ENCODE measurements around the gene LDLRAD4. TPM values are rescaled to one million over a fixed set of nuclear protein-coding genes. Genes with fewer than 3 reads are reported as not detected.
A peak's percentile ranks its signal among the peaks of the same experiment; 100 is the strongest.

Gene LDLRAD4
- total RNA-seq, 2 experiments from 2014 or later, result 34.3 to 35.7 TPM

DNA sequence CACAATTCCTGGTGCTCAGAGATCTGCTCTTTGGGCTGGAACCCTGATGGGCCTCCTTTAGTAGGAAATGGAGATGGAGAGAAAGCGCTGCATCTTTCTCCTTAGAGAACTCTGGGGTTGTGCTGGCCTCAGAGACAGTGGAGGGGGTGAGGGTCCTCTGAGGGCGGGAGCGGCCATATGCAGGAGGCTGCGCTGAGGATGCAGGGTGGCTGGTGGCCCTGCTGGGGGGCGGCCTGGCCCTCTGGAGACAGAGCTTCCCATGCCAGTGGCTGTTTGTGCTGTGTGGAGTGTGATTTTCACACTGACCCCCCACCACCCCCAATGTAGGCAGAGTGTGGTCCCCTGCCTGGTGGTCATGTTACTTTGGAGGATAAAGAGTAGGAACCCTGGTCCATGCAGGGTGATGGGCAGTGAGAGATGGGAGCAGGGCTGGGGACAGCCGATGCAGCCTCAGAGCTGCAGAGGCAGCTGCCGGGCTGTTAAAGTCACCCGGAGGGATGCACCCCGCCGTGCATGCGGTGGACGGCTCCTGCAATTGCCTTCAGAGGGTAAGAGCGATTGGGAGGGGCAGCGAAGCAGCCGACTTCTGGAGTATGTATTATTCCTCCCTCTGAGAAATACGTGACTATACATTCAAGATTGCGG is 313.2 kb downstream of the LDLRAD4 start:
- POLR2A ChIA-PET, result no interaction called here
- Mint-ChIP-seq H3K27me3 (ENCODE audit: low read depth) (no peaks in the 10 kb centered on the region), H3K4me1 (ENCODE audit: low read depth) (peaks cover 18% of the 10 kb centered on the region), H3K36me3 (ENCODE audit: low read depth) (peaks cover 3% of the 10 kb centered on the region), H3K9me3 (ENCODE audit: insufficient read depth) (no peaks in the 10 kb centered on the region), H3K27ac (no peak overlapping the region), H3K4me3 (no peak overlapping the region)
- ATAC-seq, result no peak
- CTCF ChIA-PET, result no interaction called here
- DNase-seq, result no peak

DNA sequence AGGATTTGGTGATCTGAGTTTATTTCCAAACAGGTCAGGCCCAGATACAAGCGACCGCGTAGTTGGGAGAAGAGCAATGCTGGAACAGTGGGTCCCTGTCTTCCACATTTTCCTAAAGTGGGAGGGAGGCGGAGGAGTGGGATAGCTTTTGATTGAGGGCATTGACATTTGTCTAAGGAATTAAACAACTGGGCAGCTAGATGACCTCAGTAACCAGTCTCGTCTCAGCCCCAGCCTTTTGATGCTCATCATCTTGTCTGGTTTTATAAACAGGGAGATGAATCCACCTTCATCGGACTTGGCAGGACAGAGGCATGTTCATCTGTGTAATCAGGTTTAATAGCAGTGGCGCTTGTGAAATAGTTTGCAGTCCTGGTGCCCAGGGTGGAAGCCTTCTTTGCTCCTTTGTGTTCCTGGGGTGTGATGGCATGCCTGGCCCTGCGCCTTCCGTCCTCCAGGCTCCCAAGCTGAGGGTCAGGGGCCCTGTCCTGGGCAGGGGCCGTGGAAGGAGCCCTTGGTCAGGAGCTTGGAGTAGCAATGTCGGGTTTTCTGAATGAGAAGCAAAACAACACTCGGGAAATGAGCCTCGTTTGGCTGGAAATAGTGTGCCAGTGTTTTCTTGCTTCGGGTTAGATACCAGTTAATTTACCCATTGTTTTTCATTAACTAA is 314.0 kb downstream of the LDLRAD4 start:
- ATAC-seq (no peak), DNase-seq (no peak)
- POLR2A ChIA-PET, result no interaction called here
- Mint-ChIP-seq H3K27ac (no peak overlapping the region), H3K4me3 (no peak overlapping the region), H3K4me1 (ENCODE audit: low read depth) (peaks cover 25% of the 10 kb centered on the region), H3K36me3 (ENCODE audit: low read depth) (peaks cover 3% of the 10 kb centered on the region), H3K27me3 (ENCODE audit: low read depth) (no peaks in the 10 kb centered on the region), H3K9me3 (ENCODE audit: insufficient read depth) (no peaks in the 10 kb centered on the region)
- CTCF ChIA-PET, result interaction anchor here (1.2 kb wide), 1 partner anchor 11 kb away, joined by 3 read pairs; no protein-coding TSS in a partner anchor

DNA sequence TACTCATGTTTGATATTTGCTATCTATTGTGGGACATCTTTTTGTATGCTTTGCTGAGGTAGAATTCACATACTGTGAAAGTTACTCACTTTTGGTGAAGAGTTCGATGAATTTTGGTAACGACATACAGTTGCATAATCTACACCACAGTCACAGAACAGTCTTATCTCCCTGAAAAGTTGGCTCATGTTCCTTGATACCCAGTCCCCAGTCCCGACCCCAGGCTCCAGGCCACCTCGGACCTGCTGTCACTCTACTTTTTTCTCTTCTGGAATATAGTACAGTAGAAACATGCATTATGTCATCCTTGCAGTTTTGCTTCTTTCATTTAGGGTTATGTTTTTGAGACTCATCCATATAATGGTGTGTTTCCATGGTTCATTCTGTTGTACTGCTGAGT is 316.1 kb downstream of the LDLRAD4 start:
- no peak for ATAC-seq
- DNase-seq, result no peak
- Mint-ChIP-seq H3K36me3 (ENCODE audit: low read depth) (peaks cover 2% of the 10 kb centered on the region), H3K27me3 (ENCODE audit: low read depth) (no peaks in the 10 kb centered on the region), H3K9me3 (ENCODE audit: insufficient read depth) (no peaks in the 10 kb centered on the region), H3K27ac (no peak overlapping the region), H3K4me3 (no peak overlapping the region), H3K4me1 (ENCODE audit: low read depth) (peaks cover 41% of the 10 kb centered on the region)
- ChIA-PET CTCF (interaction anchor here (0.6 kb wide), 1 partner anchor 13 kb away, joined by 3 read pairs; no protein-coding TSS in a partner anchor), POLR2A (interaction anchor here (1.5 kb wide), 1 partner anchor 10 kb away, joined by 3 read pairs; no protein-coding TSS in a partner anchor)

DNA sequence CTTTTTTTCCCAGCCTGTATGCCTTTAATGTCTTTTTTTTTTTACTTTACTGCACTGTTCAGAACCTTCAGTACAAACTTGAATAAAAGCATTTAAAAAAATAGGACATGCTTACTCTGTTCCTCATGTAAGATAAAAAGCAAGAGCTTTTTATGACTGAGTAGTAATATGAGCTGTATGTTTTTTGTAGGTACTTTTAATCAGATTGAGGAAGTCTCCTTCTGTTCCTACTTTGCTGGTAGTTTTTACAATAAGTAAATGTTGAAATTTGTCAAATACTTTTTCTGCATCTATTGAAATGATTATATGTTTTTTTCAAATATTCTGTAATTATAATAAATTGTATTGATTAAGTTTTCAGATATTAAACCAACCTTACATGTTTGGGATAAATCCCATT is 318.0 kb downstream of the LDLRAD4 start:
- Mint-ChIP-seq H3K27ac (no peak overlapping the region), H3K4me3 (no peak overlapping the region), H3K4me1 (ENCODE audit: low read depth) (peaks cover 58% of the 10 kb centered on the region), H3K27me3 (ENCODE audit: low read depth) (no peaks in the 10 kb centered on the region), H3K36me3 (ENCODE audit: low read depth) (peaks cover 8% of the 10 kb centered on the region), H3K9me3 (ENCODE audit: insufficient read depth) (no peaks in the 10 kb centered on the region)
- ChIA-PET POLR2A (no interaction called here), CTCF (interaction anchor here (0.9 kb wide), 1 partner anchor 92 kb away, joined by 3 read pairs; no protein-coding TSS in a partner anchor)
- ATAC-seq (no peak), DNase-seq (no peak)

DNA sequence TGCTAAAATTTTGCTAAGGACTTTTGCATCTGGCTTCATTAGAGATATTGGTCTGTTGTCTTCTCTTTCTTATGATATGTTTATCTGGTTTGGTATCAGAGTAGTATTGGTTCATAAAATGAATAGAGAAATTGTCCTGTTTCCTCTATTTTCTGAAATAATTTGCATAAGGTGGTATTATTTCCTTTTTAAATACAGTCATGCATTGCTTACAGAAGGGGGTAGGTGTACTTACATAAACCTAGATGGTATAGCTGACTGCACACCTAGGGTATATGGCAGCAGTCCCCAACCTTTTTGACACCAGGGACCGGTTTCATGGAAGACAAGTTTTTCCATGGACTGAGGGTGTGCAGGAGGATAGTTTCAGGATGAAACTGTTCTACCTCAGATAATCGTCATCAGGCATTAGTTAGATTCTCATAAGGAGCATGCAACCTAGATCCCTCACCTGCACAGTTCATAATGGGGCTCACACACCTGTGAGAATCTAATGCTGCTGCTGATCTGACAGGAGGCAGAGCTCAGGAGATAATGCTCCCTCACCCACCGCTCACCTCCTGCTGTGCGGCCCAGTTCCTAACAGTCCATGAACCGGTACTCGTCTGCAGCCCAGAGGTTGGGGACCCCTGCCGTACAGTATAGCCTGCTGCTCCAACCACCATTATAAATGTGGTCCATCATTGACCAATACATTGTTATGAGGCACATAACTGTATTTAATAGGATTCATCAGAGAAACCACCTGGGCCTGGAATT is 318.6 kb downstream of the LDLRAD4 start:
- ATAC-seq (no peak), DNase-seq (no peak)
- H3K36me3 Mint-ChIP-seq (ENCODE audit: low read depth), result peaks cover 8% of the 10 kb centered on the region
- POLR2A ChIA-PET, result interaction anchor here (0.9 kb wide), 1 partner anchor 10 kb away, joined by 3 read pairs; no protein-coding TSS in a partner anchor
- no peaks in the 10 kb centered on the region for H3K27me3 Mint-ChIP-seq (ENCODE audit: low read depth)
- H3K4me3 Mint-ChIP-seq, result no peak overlapping the region
- CTCF ChIA-PET, result interaction anchor here (1.2 kb wide), 1 partner anchor 377 kb away, joined by 3 read pairs; no protein-coding TSS in a partner anchor
- H3K4me1 Mint-ChIP-seq (ENCODE audit: low read depth), result peaks cover 58% of the 10 kb centered on the region
- H3K9me3 Mint-ChIP-seq (ENCODE audit: insufficient read depth), result no peaks in the 10 kb centered on the region
- no peak overlapping the region for H3K27ac Mint-ChIP-seq

DNA sequence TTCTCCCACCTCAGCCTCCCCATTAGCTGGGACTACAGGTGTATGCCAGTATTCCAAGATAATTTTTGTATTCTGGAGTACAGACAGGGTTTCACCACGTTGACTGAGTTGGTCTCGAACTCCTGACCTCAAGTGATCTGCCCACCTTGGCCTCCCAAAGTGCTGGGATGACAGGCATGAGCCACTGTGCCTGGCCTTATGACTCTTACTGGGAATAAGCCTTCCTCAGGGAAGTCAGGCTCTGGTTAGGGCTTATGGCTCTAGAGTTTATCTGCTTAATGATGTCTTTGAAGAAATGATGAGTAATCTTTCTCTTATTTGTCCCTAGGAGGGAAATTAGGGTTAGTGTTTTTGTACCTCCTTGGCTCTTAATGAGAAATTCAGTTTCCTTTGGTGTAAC is 320.1 kb downstream of the LDLRAD4 start:
- POLR2A ChIA-PET, result interaction anchor here (0.6 to 1.2 kb wide), 4 partner anchors 14 to 29 kb away, joined by 3 to 6 read pairs (median 4); no protein-coding TSS in a partner anchor
- CTCF ChIA-PET, result interaction anchor here (0.5 to 2.0 kb wide), 6 partner anchors 9 to 323 kb away, joined by 3 to 8 read pairs (median 3); no protein-coding TSS in a partner anchor
- no peaks in the 10 kb centered on the region for H3K9me3 Mint-ChIP-seq (ENCODE audit: insufficient read depth)
- peak overlapping the region; percentile 54 for H3K4me3 Mint-ChIP-seq
- peaks cover 57% of the 10 kb centered on the region for H3K4me1 Mint-ChIP-seq (ENCODE audit: low read depth)
- H3K27me3 Mint-ChIP-seq (ENCODE audit: low read depth), result no peaks in the 10 kb centered on the region
- DNase-seq (no peak), ATAC-seq (no peak)
- peaks cover 14% of the 10 kb centered on the region for H3K36me3 Mint-ChIP-seq (ENCODE audit: low read depth)
- H3K27ac Mint-ChIP-seq, result peak overlapping the region; percentile 87

DNA sequence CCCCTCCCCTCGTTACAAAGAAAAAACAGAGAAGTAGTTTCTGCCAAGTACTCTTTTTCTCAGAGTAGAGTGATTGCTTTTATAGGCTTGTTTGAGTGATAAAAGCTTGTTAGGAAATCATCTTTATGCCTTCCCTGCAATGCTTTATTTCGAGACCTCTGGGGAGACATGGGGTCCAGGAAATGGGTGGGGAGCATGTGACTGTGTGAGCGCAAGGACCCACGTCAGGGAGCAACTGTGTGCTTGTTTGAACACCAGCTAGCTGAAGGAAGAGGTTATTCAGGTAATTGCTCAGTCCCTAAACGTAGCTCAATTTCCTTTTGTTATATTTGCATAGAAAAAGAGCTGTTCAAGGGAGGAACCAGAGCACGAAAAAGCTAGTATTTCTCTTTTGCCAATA is 320.5 kb downstream of the LDLRAD4 start:
- H3K27me3 Mint-ChIP-seq (ENCODE audit: low read depth), result no peaks in the 10 kb centered on the region
- H3K4me1 Mint-ChIP-seq (ENCODE audit: low read depth), result peaks cover 53% of the 10 kb centered on the region
- ChIA-PET POLR2A (interaction anchor here (0.6 to 1.2 kb wide), 4 partner anchors 14 to 28 kb away, joined by 3 to 6 read pairs (median 4); no protein-coding TSS in a partner anchor), CTCF (interaction anchor here (0.5 to 2.0 kb wide), 7 partner anchors 10 to 323 kb away, joined by 3 to 8 read pairs (median 3); no protein-coding TSS in a partner anchor)
- H3K4me3 Mint-ChIP-seq, result peak overlapping the region; percentile 54
- ATAC-seq (peak; percentile 80), DNase-seq (peak; percentile 65)
- H3K9me3 Mint-ChIP-seq (ENCODE audit: insufficient read depth), result no peaks in the 10 kb centered on the region
- H3K27ac Mint-ChIP-seq, result peak overlapping the region; percentile 87
- H3K36me3 Mint-ChIP-seq (ENCODE audit: low read depth), result peaks cover 15% of the 10 kb centered on the region

DNA sequence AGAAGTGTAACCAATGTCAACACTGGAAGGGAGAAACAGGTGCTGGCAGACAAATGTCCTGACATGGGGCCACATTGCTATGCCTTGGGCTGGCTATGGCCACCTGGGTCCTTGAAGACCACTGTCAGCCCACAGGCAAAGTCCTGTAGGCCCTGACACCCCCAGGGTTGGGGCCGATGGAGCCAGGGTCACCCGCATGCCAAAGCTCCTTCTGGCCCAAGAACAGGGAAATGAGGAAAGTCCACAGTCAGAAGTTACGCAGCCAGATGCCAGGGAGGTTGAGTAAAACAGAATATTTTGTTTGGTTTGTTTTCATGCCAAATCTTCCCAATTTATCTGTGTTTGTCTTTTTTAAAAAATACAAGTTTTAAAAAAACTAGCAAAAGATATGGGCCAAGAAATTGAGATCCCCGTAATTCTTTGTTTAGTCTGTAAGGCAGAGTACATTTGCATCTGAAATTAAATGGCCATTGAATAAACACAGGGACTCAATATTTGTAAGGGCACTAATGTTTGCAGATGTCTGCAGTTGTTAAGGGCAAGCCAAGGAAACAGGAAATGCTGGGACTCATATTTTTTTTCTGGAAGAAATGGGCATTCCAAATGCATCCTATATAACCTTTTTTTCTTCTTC is 321.4 kb downstream of the LDLRAD4 start:
- no peak for ATAC-seq
- Mint-ChIP-seq H3K27ac (peak overlapping the region; percentile 51), H3K4me1 (ENCODE audit: low read depth) (peaks cover 44% of the 10 kb centered on the region)

DNA sequence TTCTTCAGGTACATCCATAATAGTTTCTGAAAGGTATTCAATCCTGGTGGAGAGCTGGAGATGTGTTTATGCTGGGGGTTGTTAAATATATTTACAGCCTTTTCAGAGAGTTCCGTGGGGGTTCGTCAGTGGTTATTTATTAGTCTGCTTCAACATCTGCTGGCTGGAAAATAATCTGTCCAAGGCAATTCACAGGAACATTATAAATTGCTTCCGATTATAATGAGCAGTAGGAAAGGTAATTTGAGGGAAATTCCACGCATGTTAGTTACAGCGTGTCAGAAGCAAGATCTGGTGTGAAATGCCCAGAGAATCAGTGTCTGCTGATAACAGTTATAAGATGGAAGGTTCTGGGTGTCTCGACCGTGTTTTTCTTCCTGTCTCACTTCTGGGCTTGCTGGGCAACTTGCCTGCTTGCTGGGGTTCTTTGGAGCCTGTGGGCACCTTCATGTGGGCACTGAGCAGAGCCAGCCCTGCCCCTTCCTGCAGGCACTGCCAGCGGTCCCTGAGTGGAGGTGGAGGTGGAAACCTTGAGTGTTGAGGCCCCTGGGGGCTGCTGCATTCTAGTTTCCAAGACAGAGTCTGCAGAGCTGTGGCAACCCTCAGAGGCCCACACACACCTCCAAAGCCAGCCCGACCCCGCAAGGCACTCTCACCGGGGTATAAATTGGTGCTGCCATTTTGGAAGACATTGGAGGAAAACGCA is 322.1 kb downstream of the LDLRAD4 start:
- DNase-seq (peak; percentile 41), ATAC-seq (peak; percentile 64)
- Mint-ChIP-seq H3K27ac (peak overlapping the region; percentile 51), H3K36me3 (ENCODE audit: low read depth) (peaks cover 16% of the 10 kb centered on the region), H3K4me1 (ENCODE audit: low read depth) (peaks cover 43% of the 10 kb centered on the region), H3K9me3 (ENCODE audit: insufficient read depth) (no peaks in the 10 kb centered on the region), H3K27me3 (ENCODE audit: low read depth) (no peaks in the 10 kb centered on the region), H3K4me3 (peak overlapping the region; percentile 10)
- POLR2A ChIA-PET, result interaction anchor here (1.8 kb wide), 1 partner anchor 73 kb away, joined by 6 read pairs; no protein-coding TSS in a partner anchor
- CTCF ChIA-PET, result interaction anchor here (0.6 to 1.9 kb wide), 3 partner anchors 15 to 324 kb away, joined by 3 to 4 read pairs (median 3); no protein-coding TSS in a partner anchor

More for the DNA sequence above, 321.4 kb downstream of the LDLRAD4 start:
- H3K27me3 Mint-ChIP-seq (ENCODE audit: low read depth), result no peaks in the 10 kb centered on the region
- H3K9me3 Mint-ChIP-seq (ENCODE audit: insufficient read depth), result no peaks in the 10 kb centered on the region
- no peak for DNase-seq
- ChIA-PET POLR2A (no interaction called here), CTCF (interaction anchor here (0.6 to 2.0 kb wide), 6 partner anchors 11 to 324 kb away, joined by 3 to 8 read pairs (median 3); no protein-coding TSS in a partner anchor)
- peaks cover 15% of the 10 kb centered on the region for H3K36me3 Mint-ChIP-seq (ENCODE audit: low read depth)
- peak overlapping the region; percentile 54 for H3K4me3 Mint-ChIP-seq

DNA sequence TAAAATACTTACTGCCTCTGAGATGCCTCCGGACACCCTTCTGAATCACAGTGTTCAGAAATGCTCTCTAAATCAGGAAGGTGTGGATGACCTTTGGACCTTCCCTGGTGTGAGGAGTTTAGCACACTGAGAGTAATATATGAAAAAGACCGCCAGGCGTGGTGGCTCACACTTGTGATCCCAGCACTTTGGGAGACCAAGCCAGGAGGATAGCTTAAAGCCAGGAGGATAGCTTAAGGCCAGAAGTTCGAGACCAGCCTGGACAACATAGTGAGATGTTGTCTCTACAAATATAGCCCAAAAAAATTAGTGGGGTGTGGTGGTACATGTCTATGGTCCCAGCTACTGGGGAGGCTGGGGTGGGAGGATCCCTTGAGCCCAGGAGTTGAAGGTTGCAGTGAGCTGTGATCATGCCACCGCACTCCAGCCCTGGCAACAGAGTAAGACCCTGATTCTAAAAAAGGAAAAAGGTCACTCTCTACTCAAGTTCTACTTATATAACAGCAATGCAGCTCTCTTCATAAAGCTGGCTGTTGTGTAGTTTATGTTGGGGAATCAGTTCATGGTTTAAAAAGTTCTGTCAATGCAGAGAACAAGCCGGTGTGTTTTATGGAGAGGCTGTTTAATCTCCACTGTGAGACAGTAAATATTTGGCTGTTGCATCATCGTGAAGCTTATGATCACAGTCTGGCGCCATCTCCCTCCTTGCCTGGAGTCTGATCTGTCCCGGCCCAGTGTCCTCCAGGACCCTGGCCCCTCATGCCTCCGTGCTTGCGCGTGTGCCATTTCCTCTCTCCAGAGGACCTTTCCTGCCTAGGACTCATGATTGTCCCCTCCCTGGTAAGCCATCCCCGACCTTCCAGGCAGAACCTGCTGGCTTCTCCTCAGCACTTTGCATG is 323.3 kb downstream of the LDLRAD4 start:
- DNase-seq, result no peak
- ChIA-PET CTCF (interaction anchor here (1.4 to 1.9 kb wide), 2 partner anchors 16 to 21 kb away, joined by 4 to 5 read pairs; no protein-coding TSS in a partner anchor), POLR2A (interaction anchor here (1.8 kb wide), 1 partner anchor 72 kb away, joined by 6 read pairs; no protein-coding TSS in a partner anchor)
- ATAC-seq, result no peak
- no peak overlapping the region for H3K4me3 Mint-ChIP-seq
- H3K27ac Mint-ChIP-seq, result no peak overlapping the region
- H3K9me3 Mint-ChIP-seq (ENCODE audit: insufficient read depth), result no peaks in the 10 kb centered on the region
- peaks cover 25% of the 10 kb centered on the region for H3K36me3 Mint-ChIP-seq (ENCODE audit: low read depth)
- H3K27me3 Mint-ChIP-seq (ENCODE audit: low read depth), result no peaks in the 10 kb centered on the region
- peaks cover 40% of the 10 kb centered on the region for H3K4me1 Mint-ChIP-seq (ENCODE audit: low read depth)

All from activated CD8-positive, alpha-beta T cell treated with anti-CD3 and anti-CD28 coated beads, Interleukin-2, amount 10 ng/mL, durations not matched to agents 7 days and 5 days (primary cell).